Measurements from ENCODE around the gene CYP27A1. TPM values are rescaled to one million over a fixed set of nuclear protein-coding genes. Genes with fewer than 3 reads are reported as not detected.
A peak's percentile ranks its signal among the peaks of the same experiment; 100 is the strongest.

CYP27A1 gene
- total RNA-seq, 4 donors from 2014 or later: 1.7 to 11.2 (median 6.4) TPM

DNA sequence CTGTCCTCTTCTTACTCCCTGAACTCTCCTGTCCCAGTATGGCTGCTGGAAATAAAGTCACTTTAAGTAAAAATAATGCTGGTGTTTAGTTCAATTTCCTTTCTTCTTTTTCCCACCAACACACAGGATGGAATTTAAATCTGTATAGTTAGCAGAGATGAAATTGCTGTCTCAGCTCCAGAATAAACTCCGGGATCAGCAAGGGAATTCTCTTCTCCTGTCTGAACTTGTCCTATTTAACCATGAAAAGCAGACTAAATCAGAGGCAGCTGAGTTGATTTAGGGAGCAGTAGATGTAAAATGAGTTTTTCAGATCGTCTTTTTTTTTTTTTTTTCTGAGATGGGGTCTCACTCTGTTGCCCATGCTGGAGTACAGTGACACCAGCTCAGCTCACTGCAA lies 45.4 kb upstream of the CYP27A1 start:
- Histone ChIP-seq H3K4me3 (no peak overlapping the region), H3K4me1 (peaks cover 0 to 44% (median 22%) of the 10 kb centered on the region in 3 donors), H3K9me3 (no peaks in the 10 kb centered on the region), H3K27ac (no peak overlapping the region), H3K36me3 (peaks cover 22 to 46% (median 28%) of the 10 kb centered on the region in 3 donors), H3K27me3 (no peaks in the 10 kb centered on the region)
- intact Hi-C loops (cut with DNase I): no loop called here
- no peak for TF ChIP-seq POLR2A (IDR thresholded peaks at IDR 0.05)
- TF ChIP-seq, protein P1, sequence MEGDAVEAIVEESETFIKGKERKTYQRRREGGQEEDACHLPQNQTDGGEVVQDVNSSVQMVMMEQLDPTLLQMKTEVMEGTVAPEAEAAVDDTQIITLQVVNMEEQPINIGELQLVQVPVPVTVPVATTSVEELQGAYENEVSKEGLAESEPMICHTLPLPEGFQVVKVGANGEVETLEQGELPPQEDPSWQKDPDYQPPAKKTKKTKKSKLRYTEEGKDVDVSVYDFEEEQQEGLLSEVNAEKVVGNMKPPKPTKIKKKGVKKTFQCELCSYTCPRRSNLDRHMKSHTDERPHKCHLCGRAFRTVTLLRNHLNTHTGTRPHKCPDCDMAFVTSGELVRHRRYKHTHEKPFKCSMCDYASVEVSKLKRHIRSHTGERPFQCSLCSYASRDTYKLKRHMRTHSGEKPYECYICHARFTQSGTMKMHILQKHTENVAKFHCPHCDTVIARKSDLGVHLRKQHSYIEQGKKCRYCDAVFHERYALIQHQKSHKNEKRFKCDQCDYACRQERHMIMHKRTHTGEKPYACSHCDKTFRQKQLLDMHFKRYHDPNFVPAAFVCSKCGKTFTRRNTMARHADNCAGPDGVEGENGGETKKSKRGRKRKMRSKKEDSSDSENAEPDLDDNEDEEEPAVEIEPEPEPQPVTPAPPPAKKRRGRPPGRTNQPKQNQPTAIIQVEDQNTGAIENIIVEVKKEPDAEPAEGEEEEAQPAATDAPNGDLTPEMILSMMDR (IDR thresholded peaks at IDR 0.05): no peak
- 23 to 28% methylated on average over 2 of the region's 2 CpGs for WGBS, 2 donors
- no peak for DNase-seq

DNA sequence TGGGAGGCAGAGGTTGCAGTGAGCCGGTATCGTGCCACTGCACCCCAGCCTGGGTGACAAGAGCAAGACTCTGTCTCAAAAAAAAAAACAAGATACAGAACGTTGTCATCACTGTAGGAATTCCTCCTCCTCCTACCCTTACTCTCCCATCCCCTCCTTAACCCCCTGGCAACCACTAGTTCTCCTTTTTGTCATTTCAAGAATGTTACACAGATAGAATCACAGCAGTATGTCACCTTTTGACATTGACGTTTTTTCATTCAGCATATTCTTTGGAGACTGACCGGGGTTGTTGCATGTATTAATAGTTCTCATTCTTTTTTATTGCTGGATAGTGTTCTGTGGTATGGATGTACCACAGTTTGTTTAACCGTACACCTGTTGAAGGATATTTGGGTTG lies 38.9 kb upstream of the CYP27A1 start:
- intact Hi-C loops (cut with DNase I): no loop called here
- Histone ChIP-seq H3K4me3 (no peak overlapping the region), H3K4me1 (peaks cover 0 to 3% (median 0%) of the 10 kb centered on the region in 3 donors), H3K27ac (no peak overlapping the region), H3K36me3 (peaks cover 25 to 88% (median 27%) of the 10 kb centered on the region in 3 donors), H3K27me3 (no peaks in the 10 kb centered on the region), H3K9me3 (no peaks in the 10 kb centered on the region)
- 68 to 80% methylated on average over 6 of the region's 6 CpGs for WGBS, 2 donors
- no peak for DNase-seq
- TF ChIP-seq POLR2A (IDR thresholded peaks at IDR 0.05): no peak
- TF ChIP-seq, protein P1 (IDR thresholded peaks at IDR 0.05): no peak

DNA sequence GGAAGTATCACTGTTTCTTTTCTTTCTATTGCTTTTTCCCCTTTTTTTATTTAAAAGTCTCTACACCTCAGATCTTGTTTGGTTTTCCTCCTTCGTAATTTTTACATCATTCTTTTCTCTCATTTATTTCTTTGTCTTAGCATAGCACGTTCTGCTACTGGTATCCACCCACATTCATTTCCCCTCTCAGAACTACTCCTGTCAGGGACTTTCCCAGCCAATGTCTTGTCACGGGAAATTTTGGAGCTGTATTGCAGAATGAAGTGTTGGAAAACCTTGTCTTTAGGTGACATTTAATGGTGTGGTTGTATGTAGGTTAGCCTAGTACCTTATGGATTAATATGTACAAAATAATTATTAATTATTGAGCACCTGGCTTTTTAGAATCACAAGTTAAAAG lies 37.3 kb upstream of the CYP27A1 start:
- H3K27ac ChIP-seq: no peak overlapping the region
- H3K4me3 ChIP-seq: no peak overlapping the region
- DNase-seq: no peak
- peaks cover 0 to 3% (median 0%) of the 10 kb centered on the region in 3 donors for H3K4me1 ChIP-seq
- intact Hi-C loops (cut with DNase I): no loop called here
- peaks cover 21 to 88% (median 26%) of the 10 kb centered on the region in 3 donors for H3K36me3 ChIP-seq
- no peaks in the 10 kb centered on the region for H3K9me3 ChIP-seq
- 58 to 61% methylated on average over 3 of the region's 3 CpGs for WGBS, 2 donors
- no peaks in the 10 kb centered on the region for H3K27me3 ChIP-seq
- no peak for TF ChIP-seq POLR2A (IDR thresholded peaks at IDR 0.05)
- TF ChIP-seq, protein P1 (IDR thresholded peaks at IDR 0.05): no peak

DNA sequence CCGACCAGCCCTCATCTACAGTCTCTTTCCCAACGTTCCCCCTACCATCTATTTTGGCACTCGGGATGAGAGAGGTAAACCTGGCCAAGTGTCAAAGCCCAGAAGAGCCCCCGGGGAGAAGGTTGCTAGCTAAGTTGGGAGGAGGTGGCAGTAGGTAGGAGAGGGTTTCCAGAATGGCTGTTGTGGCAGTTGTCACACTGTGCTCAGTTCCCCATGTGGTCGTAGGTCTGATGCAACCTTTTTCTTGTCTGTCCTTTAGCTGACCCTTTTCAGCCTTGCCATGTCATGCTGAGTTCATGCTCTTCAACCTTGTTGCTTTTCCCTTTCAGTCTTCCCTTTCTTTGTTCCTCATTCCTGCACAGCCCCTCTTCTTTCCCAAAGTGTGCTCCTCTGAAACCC lies 36.8 kb upstream of the CYP27A1 start:
- intact Hi-C loops (cut with DNase I): no loop called here
- no peaks in the 10 kb centered on the region for H3K27me3 ChIP-seq
- no peak for DNase-seq
- no peak overlapping the region for H3K4me3 ChIP-seq
- H3K9me3 ChIP-seq: no peaks in the 10 kb centered on the region
- peaks cover 0 to 3% (median 0%) of the 10 kb centered on the region in 3 donors for H3K4me1 ChIP-seq
- TF ChIP-seq POLR2A (IDR thresholded peaks at IDR 0.05): no peak
- TF ChIP-seq, protein P1 (IDR thresholded peaks at IDR 0.05): no peak
- H3K36me3 ChIP-seq: peaks cover 24 to 88% (median 24%) of the 10 kb centered on the region in 3 donors
- peak overlapping the region in 1 of 4 donors; percentile 54 for H3K27ac ChIP-seq
- WGBS, 2 donors: 77 to 80% methylated on average over 4 to 5 of the region's 5 CpGs

DNA sequence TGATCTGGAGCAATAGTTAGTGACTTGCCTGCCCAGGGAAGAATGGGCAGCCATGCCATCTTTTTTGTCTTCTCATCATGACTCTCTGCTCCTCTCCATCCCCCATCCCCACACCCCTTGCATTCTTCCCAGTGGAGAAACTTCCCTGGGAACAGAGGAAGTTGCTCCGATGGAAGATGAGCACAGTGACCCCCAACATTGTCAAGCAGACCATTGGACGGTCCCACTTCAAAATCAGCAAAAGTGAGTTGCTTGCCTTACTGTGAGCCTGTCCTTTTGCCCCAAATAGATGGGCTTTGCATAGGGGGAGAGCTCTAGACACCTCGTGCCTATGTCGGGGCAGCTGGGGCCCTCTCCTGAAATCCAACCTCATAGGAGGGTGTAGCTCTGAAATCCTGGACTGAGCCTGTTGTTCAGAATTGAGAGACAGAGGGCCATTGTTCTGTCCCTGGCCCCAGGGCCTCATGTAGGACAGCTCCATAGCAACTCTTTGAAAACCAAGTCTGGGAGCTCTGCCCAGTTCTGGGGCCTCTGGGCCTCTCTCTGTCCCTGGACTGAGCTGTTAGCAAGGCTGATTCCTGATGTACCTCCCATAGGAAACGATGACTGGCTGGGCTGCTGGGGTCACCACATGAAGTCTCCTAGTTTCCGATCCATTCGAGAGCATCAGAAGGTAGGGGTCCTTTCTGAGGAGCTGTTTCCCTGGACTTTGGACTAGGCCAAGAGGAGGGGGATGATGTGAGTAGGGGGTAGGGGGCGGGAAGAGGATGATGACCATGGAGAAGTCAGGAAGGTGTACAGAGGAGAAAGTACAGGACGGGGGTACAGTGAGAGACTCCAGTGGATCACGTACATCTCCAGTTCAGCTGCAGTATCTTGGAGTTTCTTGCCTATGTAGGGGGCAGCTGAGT lies 36.1 kb upstream of the CYP27A1 start:
- Histone ChIP-seq H3K4me1 (peaks cover 0 to 3% (median 0%) of the 10 kb centered on the region in 3 donors), H3K9me3 (no peaks in the 10 kb centered on the region), H3K27ac (peak overlapping the region in 1 of 4 donors; percentile 54), H3K36me3 (peaks cover 19 to 88% (median 20%) of the 10 kb centered on the region in 3 donors), H3K27me3 (no peaks in the 10 kb centered on the region), H3K4me3 (no peak overlapping the region)
- intact Hi-C loops (cut with DNase I): no loop called here
- DNase-seq: no peak
- WGBS, 2 donors: 76 to 78% methylated on average over 6 to 7 of the region's 10 CpGs
- TF ChIP-seq POLR2A (IDR thresholded peaks at IDR 0.05): no peak
- TF ChIP-seq, protein P1 (IDR thresholded peaks at IDR 0.05): no peak
